Measurements from ENCODE around the gene TIMMDC1.
"Not testable (repeated sequence)": the region's sequence is repeated elsewhere in the genome, so short reads cannot be mapped to it uniquely, and the experiment has no call there.

TIMMDC1 gene

GRCh38 chr3:119542168-119542767 lies 43.9 kb downstream of the TIMMDC1 start:
- H3K4me3 ChIP-seq (ENCODE audit: low read length) = no peak overlapping the region
- TF ChIP-seq CTCF (conservative IDR thresholded peaks at IDR 0.05; ENCODE audit: low read depth, low read length) = no peak
- DNase-seq (ENCODE audit: low read depth) = no peak

- DNase-seq (ENCODE audit: low read depth) = no peak
- no peak for TF ChIP-seq CTCF (conservative IDR thresholded peaks at IDR 0.05; ENCODE audit: low read depth, low read length)
- H3K4me3 ChIP-seq (ENCODE audit: low read length) = no peak overlapping the region
Measured at GRCh38 chr3:119543147-119543546, 44.8 kb downstream of the TIMMDC1 start.

- no peak overlapping the region for H3K4me3 ChIP-seq (ENCODE audit: low read length)
- no peak for TF ChIP-seq CTCF (conservative IDR thresholded peaks at IDR 0.05; ENCODE audit: low read depth, low read length)
- no peak for DNase-seq (ENCODE audit: low read depth)
Measured at GRCh38 chr3:119547227-119547626, 48.9 kb downstream of the TIMMDC1 start.

GRCh38 chr3:119548341-119548740 lies 50.0 kb downstream of the TIMMDC1 start:
- H3K4me3 ChIP-seq (ENCODE audit: low read length) = no peak overlapping the region
- no peak for TF ChIP-seq CTCF (conservative IDR thresholded peaks at IDR 0.05; ENCODE audit: low read depth, low read length)
- DNase-seq (ENCODE audit: low read depth) = no peak

- TF ChIP-seq CTCF (conservative IDR thresholded peaks at IDR 0.05; ENCODE audit: low read depth, low read length) = no peak
- no peak for DNase-seq (ENCODE audit: low read depth)
- no peak overlapping the region for H3K4me3 ChIP-seq (ENCODE audit: low read length)
Measured at GRCh38 chr3:119550192-119550910, 52.0 kb downstream of the TIMMDC1 start.

GRCh38 chr3:119551598-119551997 lies 53.3 kb downstream of the TIMMDC1 start:
- TF ChIP-seq CTCF (conservative IDR thresholded peaks at IDR 0.05; ENCODE audit: low read depth, low read length) = no peak
- DNase-seq (ENCODE audit: low read depth) = no peak
- no peak overlapping the region for H3K4me3 ChIP-seq (ENCODE audit: low read length)

GRCh38 chr3:119552928-119553327 lies 54.6 kb downstream of the TIMMDC1 start:
- not testable (repeated sequence) for DNase-seq (ENCODE audit: low read depth); H3K4me3 ChIP-seq (ENCODE audit: low read length)

Measured in retinal pigment epithelial cell (primary cell).